HepG2 (cell line): ENCODE measurements around the gene MYOM1. TPM values are rescaled to one million over a fixed set of nuclear protein-coding genes. Genes with fewer than 3 reads are reported as not detected.

ENCODE experiments used
- ATF7 ChIP-seq, 2 experiments: fragments of 450-650 bp in 1 of 2; sonication (generic) in 1 of 2; formaldehyde crosslinking in 1 of 2; IDR thresholded peaks; 2 replicates each; pipeline versions ENCODE4 v1.4.0 to v1.6.1; 2016 to 2020; ENCODE audit warnings: antibody characterized with exemption in 1 of 2, mild to moderate bottlenecking in 1 of 2, missing genetic modification reagents in 1 of 2
- GABPA ChIP-seq, 2 experiments: IDR thresholded peaks; 2 replicates each; pipeline ENCODE4 v1.6.1; 2011 to 2016; ENCODE audit warnings: low read depth in 2 of 2, low read length in 1 of 2, missing biosample characterization in 1 of 2, missing genetic modification characterization in 1 of 2
- HDAC2 ChIP-seq: sonication (generic); formaldehyde crosslinking; IDR thresholded peaks from 2 replicates; pipeline ENCODE4 v1.4.0; 2020; ENCODE audit warnings: missing genetic modification reagents
- HNF1A ChIP-seq, 2 experiments: sonication (generic) in 1 of 2; formaldehyde crosslinking in 1 of 2; IDR thresholded peaks; 2 replicates each; pipeline versions ENCODE4 v1.4.0 to v1.6.1; 2016 to 2020; ENCODE audit warnings: borderline replicate concordance in 1 of 2, low read depth in 1 of 2, mild to moderate bottlenecking in 1 of 2, missing genetic modification reagents in 1 of 2
- HNRNPK ChIP-seq: fragments of 200-400 bp; formaldehyde crosslinking; IDR thresholded peaks from 2 replicates; pipeline ENCODE4 v1.6.1; 2018; ENCODE audit warnings: low read length, low read depth, moderate library complexity, mild to moderate bottlenecking; ENCODE audit not compliant: poor library complexity, severe bottlenecking
- HOXA3 ChIP-seq: sonication (generic); formaldehyde crosslinking; IDR thresholded peaks from 2 replicates; pipeline ENCODE4 v1.5.0; 2020; ENCODE audit warnings: missing genetic modification reagents
- KLF6 ChIP-seq: IDR thresholded peaks from 2 replicates; pipeline ENCODE4 v1.8.0; 2016; ENCODE audit warnings: missing biosample characterization, missing genetic modification reagents
- MYC ChIP-seq: sonication (generic); formaldehyde crosslinking; IDR thresholded peaks from 2 replicates; pipeline ENCODE4 v1.9.0; 2021; ENCODE audit warnings: missing genetic modification reagents, borderline replicate concordance
- NCOA1 ChIP-seq: sonication (generic); formaldehyde crosslinking; IDR thresholded peaks from 2 replicates; pipeline ENCODE4 v1.9.0; 2021; ENCODE audit warnings: missing genetic modification reagents
- NR2F6 ChIP-seq, 2 experiments: IDR thresholded peaks; 2 replicates each; pipeline ENCODE4 v1.6.1; 2016; ENCODE audit warnings: antibody characterized with exemption in 1 of 2, mild to moderate bottlenecking in 1 of 2
- PRDM15 ChIP-seq: sonication (generic); formaldehyde crosslinking; IDR thresholded peaks from 2 replicates; pipeline ENCODE4 v1.4.0; 2020; ENCODE audit warnings: missing genetic modification reagents
- PTBP1 ChIP-seq: fragments of 200-400 bp; formaldehyde crosslinking; IDR thresholded peaks from 2 replicates; pipeline ENCODE4 v1.6.1; 2018; ENCODE audit warnings: low read length, low read depth; ENCODE audit not compliant: poor library complexity, severe bottlenecking
- SMAD9 ChIP-seq: sonication (generic); formaldehyde crosslinking; IDR thresholded peaks from 2 replicates; pipeline ENCODE4 v1.5.1; 2020; ENCODE audit warnings: mild to moderate bottlenecking, missing genetic modification reagents
- SNRNP70 ChIP-seq: fragments of 200-400 bp; formaldehyde crosslinking; IDR thresholded peaks from 2 replicates; pipeline ENCODE4 v1.6.1; 2017; ENCODE audit warnings: mild to moderate bottlenecking, low read depth, low read length, moderate library complexity
- ZFX ChIP-seq: sonication (generic); formaldehyde crosslinking; IDR thresholded peaks from 2 replicates; pipeline ENCODE4 v1.4.0; 2020; ENCODE audit warnings: mild to moderate bottlenecking, low read depth, missing genetic modification reagents, moderate library complexity
- ZFYVE20 ChIP-seq: sonication (generic); formaldehyde crosslinking; IDR thresholded peaks from 2 replicates; pipeline ENCODE4 v1.8.0; 2023; ENCODE audit warnings: low read depth, mild to moderate bottlenecking, moderate library complexity, missing genetic modification reagents, borderline replicate concordance
- ZNF234 ChIP-seq: sonication (generic); formaldehyde crosslinking; conservative IDR thresholded peaks from 2 replicates; pipeline ENCODE4 v1.5.1; 2020; ENCODE audit warnings: mild to moderate bottlenecking, missing genetic modification reagents
- ZNF24 ChIP-seq: fragments of 450-650 bp; IDR thresholded peaks from 2 replicates; pipeline ENCODE4 v1.6.1; 2017; ENCODE audit warnings: antibody characterized with exemption, mild to moderate bottlenecking
- ZNF468 ChIP-seq: sonication (generic); formaldehyde crosslinking; IDR thresholded peaks from 2 replicates; pipeline ENCODE4 v1.8.0; 2022; ENCODE audit warnings: mild to moderate bottlenecking, moderate library complexity, missing genetic modification reagents
- polyA plus RNA-seq, 8 experiments: library from polyadenylated mRNA; depleted of rRNA in 3 of 8; stranded (reverse) in 7 of 8; unstranded in 1 of 8; fragments of >200 nt; fragmentation: Illumina TruSeq in 4 of 8; extraction: Trizol in 4 of 8; gene quantifications; 2 replicates each; pipeline versions ENCODE4 v1.2.1 to v1.2.3, GENCODE V29; 2011 to 2016; ENCODE audit warnings: low read depth in 4 of 8, missing spikeins in 1 of 8, mixed read lengths in 1 of 8; ENCODE audit not compliant: insufficient read depth in 1 of 8
- total RNA-seq, 5 experiments: library from RNA; depleted of rRNA; stranded (reverse); fragments of >200 nt; fragmentation: Illumina TruSeq; extraction: Trizol; gene quantifications; 2 replicates each; pipeline ENCODE4 v1.2.3, GENCODE V29; 2016; ENCODE audit warnings: low read depth in 1 of 5

The MYOM1 gene
- total and polyA plus RNA-seq, 2 of the 13 experiments (the other 11 are each of a cell fraction or from before 2014, with no cell fraction given) = 0.46 to 0.98 TPM

- TF ChIP-seq PRDM15 (CRISPR knock-in tag) (peak; percentile 29; the same call in 1 of the 2 replicates), ZFYVE20 (0 out of 2 replicates have a peak, but pooled peaks have one; percentile 75), NCOA1 (CRISPR knock-in tag) (0 out of 2 replicates have a peak, but pooled peaks have one; percentile 68), SMAD9 (no peak), ZFX (CRISPR knock-in tag) (peak; percentile 94), ZNF234 (CRISPR knock-in tag) (0 out of 2 replicates have a peak, but pooled peaks have one; percentile 20), HOXA3 (CRISPR knock-in tag) (peak; percentile 71), HNF1A (IDR thresholded peaks at IDR 0.05; ENCODE audit: low read depth) (no peak), HNF1A (CRISPR knock-in tag; IDR thresholded peaks at IDR 0.05; ENCODE audit: borderline replicate concordance) (peak; percentile 60; the same call in 1 of the 2 replicates), ATF7 (IDR thresholded peaks at IDR 0.05) (peak; percentile 77), ATF7 (CRISPR knock-in tag; IDR thresholded peaks at IDR 0.05) (peak; percentile 27; the same call in 1 of the 2 replicates), GABPA (IDR thresholded peaks at IDR 0.05; ENCODE audit: low read depth, low read length) (peak; percentile 94), GABPA (CRISPR knock-in tag; IDR thresholded peaks at IDR 0.05; ENCODE audit: low read depth) (peak; percentile 87), KLF6 (peak; percentile 77), ZNF24 (peak; percentile 9; the same call in 1 of the 2 replicates), SNRNP70 (no peak), NR2F6 (IDR thresholded peaks at IDR 0.05) (peak; percentile 70), NR2F6 (CRISPR knock-in tag; IDR thresholded peaks at IDR 0.05) (peak; percentile 74), HNRNPK (peak; percentile 74), MYC (CRISPR knock-in tag) (peak; percentile 74; the same call in 1 of the 2 replicates), PTBP1 (peak; percentile 76), HDAC2 (CRISPR knock-in tag) (peak; percentile 31; the same call in 1 of the 2 replicates), ZNF468 (CRISPR knock-in tag) (0 out of 2 replicates have a peak, but pooled peaks have one; percentile 52)
Measured at GRCh38 chr18:3261373-3262233, 41.8 kb upstream of the MYOM1 start, which contains the start of gene MYL12B (continued).
